HFFc6 (cell line): ENCODE data around the gene MOB1A. TPM values are rescaled to one million over a fixed set of nuclear protein-coding genes. Genes with fewer than 3 reads are reported as not detected.
A peak's percentile ranks its signal among the peaks of the same experiment; 100 is the strongest.
"Not testable (repeated sequence)": the region's sequence is repeated elsewhere in the genome, so short reads cannot be mapped to it uniquely, and the experiment has no call there.

ENCODE experiments used
- DNase-seq: peaks from one replicate; pipeline ENCODE4 v3.0.0-alpha.2; 2018
- H3K27ac Mint-ChIP-seq: 2 replicates; pipeline ENCODE4 v1.8.0; 2020; ENCODE audit warnings: mild to moderate bottlenecking, mixed read lengths
- H3K27me3 Mint-ChIP-seq: 2 replicates; pipeline ENCODE4 v1.8.0; 2021; ENCODE audit warnings: mild to moderate bottlenecking, moderate library complexity, mixed read lengths; ENCODE audit not compliant: insufficient read depth
- H3K36me3 Mint-ChIP-seq: 2 replicates; pipeline ENCODE4 v1.8.0; 2021; ENCODE audit warnings: low read depth, mixed read lengths
- H3K4me1 Mint-ChIP-seq: 2 replicates; pipeline ENCODE4 v1.8.0; 2020; ENCODE audit warnings: low read depth, mixed read lengths
- H3K4me3 Mint-ChIP-seq: 2 replicates; pipeline ENCODE4 v1.8.0; 2020; ENCODE audit warnings: mild to moderate bottlenecking, moderate library complexity, mixed read lengths
- H3K9me3 Mint-ChIP-seq: 2 replicates; pipeline ENCODE4 v1.8.0; 2020; ENCODE audit warnings: mild to moderate bottlenecking, mixed read lengths
- CTCF ChIP-seq: fragments of 200-600 bp; sonication (generic); IDR thresholded peaks from 2 replicates; pipeline ENCODE4 v1.5.0; 2021; ENCODE audit warnings: antibody characterized with exemption, mild to moderate bottlenecking
- total RNA-seq, 6 experiments: library from RNA; stranded (reverse); fragmentation: NEBNext Ultra II Directional; extraction: Animal tissue kit (Norgen Biotek cat#: 25700); gene quantifications; 2 replicates in 1 of 6; 3 replicates in 5 of 6; pipeline ENCODE4 v1.2.3, GENCODE V29; 2021

Gene MOB1A
- total RNA-seq, 6 experiments from 2014 or later = 95.4 to 121 (median 112) TPM

GRCh38 chr2:74216642-74217041 lies 38.0 kb upstream of the MOB1A start:
- Mint-ChIP-seq H3K36me3 (peaks cover 6% of the 10 kb centered on the region; the same call in 1 of the 2 replicates), H3K4me3 (no peak overlapping the region), H3K4me1 (no peaks in the 10 kb centered on the region), H3K27ac (no peak overlapping the region), H3K27me3 (no peaks in the 10 kb centered on the region), H3K9me3 (no peaks in the 10 kb centered on the region)
- DNase-seq = no peak
- TF ChIP-seq CTCF = no peak

GRCh38 chr2:74215771-74216170 lies 37.1 kb upstream of the MOB1A start:
- not testable (repeated sequence) for H3K27ac Mint-ChIP-seq, H3K36me3 Mint-ChIP-seq, H3K4me1 Mint-ChIP-seq

GRCh38 chr2:74212702-74213410 lies 34.2 kb upstream of the MOB1A start:
- H3K27ac Mint-ChIP-seq = no peak overlapping the region
- no peak for DNase-seq
- H3K4me3 Mint-ChIP-seq = no peak overlapping the region
- peaks cover 6% of the 10 kb centered on the region; the same call in 1 of the 2 replicates for H3K4me1 Mint-ChIP-seq
- no peak for TF ChIP-seq CTCF
- no peaks in the 10 kb centered on the region; the same call in 1 of the 2 replicates for H3K27me3 Mint-ChIP-seq
- H3K9me3 Mint-ChIP-seq = no peaks in the 10 kb centered on the region
- peaks cover 21% of the 10 kb centered on the region for H3K36me3 Mint-ChIP-seq

More at GRCh38 chr2:74215771-74216170, 37.1 kb upstream of the MOB1A start:
- not testable (repeated sequence) for H3K4me3 Mint-ChIP-seq, H3K9me3 Mint-ChIP-seq, DNase-seq, H3K27me3 Mint-ChIP-seq

- peak overlapping the region; percentile 73 for H3K27ac Mint-ChIP-seq
- H3K36me3 Mint-ChIP-seq = peaks cover 12% of the 10 kb centered on the region
- no peak overlapping the region for H3K4me3 Mint-ChIP-seq
- H3K27me3 Mint-ChIP-seq = no peaks in the 10 kb centered on the region; the same call in 1 of the 2 replicates
- TF ChIP-seq CTCF = no peak
- no peak for DNase-seq
- peaks cover 28% of the 10 kb centered on the region for H3K4me1 Mint-ChIP-seq
- H3K9me3 Mint-ChIP-seq = no peaks in the 10 kb centered on the region
Measured at GRCh38 chr2:74206180-74206688, 27.6 kb upstream of the MOB1A start.

- H3K4me3 Mint-ChIP-seq = no peak overlapping the region
- H3K36me3 Mint-ChIP-seq = peaks cover 12% of the 10 kb centered on the region
- H3K27me3 Mint-ChIP-seq = no peaks in the 10 kb centered on the region; the same call in 1 of the 2 replicates
- H3K27ac Mint-ChIP-seq = peak overlapping the region; percentile 7; the same call in 1 of the 2 replicates
- H3K4me1 Mint-ChIP-seq = peaks cover 35% of the 10 kb centered on the region
- DNase-seq = no peak
- no peaks in the 10 kb centered on the region for H3K9me3 Mint-ChIP-seq
- TF ChIP-seq CTCF = no peak
Measured at GRCh38 chr2:74205596-74205995, 26.9 kb upstream of the MOB1A start.

- TF ChIP-seq CTCF = no peak
- no peak for DNase-seq
- peaks cover 40% of the 10 kb centered on the region for H3K4me1 Mint-ChIP-seq
- no peaks in the 10 kb centered on the region for H3K9me3 Mint-ChIP-seq
- peak overlapping the region; percentile 13; the same call in 1 of the 2 replicates for H3K27ac Mint-ChIP-seq
- peaks cover 12% of the 10 kb centered on the region for H3K36me3 Mint-ChIP-seq
- no peak overlapping the region for H3K4me3 Mint-ChIP-seq
- no peaks in the 10 kb centered on the region; the same call in 1 of the 2 replicates for H3K27me3 Mint-ChIP-seq
Measured at GRCh38 chr2:74205113-74205512, 26.4 kb upstream of the MOB1A start.
